ENCODE measurements around the gene SNHG17.
"Not testable (repeated sequence)": the region's sequence is repeated elsewhere in the genome, so short reads cannot be mapped to it uniquely, and the experiment has no call there.

The SNHG17 gene

DNA sequence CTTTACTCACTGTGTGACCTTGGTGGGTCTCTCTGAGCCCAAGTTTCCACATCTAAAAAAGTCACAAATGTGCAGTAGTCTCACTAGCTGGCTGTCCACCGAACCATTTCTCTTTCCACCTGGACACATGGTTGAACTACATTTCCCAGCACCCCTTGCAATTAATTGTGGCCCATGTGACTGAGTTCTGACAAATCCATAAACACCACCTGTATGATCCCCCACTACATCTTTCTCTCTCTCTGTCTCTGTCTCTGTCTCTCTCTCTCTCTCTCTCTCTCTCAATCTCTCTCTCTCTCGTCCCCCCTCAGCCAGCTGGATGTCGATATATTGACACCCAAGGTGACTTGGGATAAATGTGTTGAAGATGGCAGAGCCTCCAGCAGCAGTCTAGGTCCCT is 42.8 kb downstream of the SNHG17 start:
- DNase-seq (ENCODE audit: low spot score in 2 of 2) (no peak), ATAC-seq (ENCODE audit: low read depth) (no peak)
- Mint-ChIP-seq H3K27ac (no peak overlapping the region), H3K4me1 (no peaks in the 10 kb centered on the region), H3K27me3 (no peaks in the 10 kb centered on the region), H3K9me3 (peaks cover 7% of the 10 kb centered on the region), H3K4me3 (no peak overlapping the region), H3K36me3 (no peaks in the 10 kb centered on the region)

- H3K36me3 Mint-ChIP-seq = peaks cover 1% of the 10 kb centered on the region
- H3K4me1 Mint-ChIP-seq = no peaks in the 10 kb centered on the region
- H3K27ac Mint-ChIP-seq = no peak overlapping the region
- no peak overlapping the region for H3K4me3 Mint-ChIP-seq
- H3K9me3 Mint-ChIP-seq = peaks cover 7% of the 10 kb centered on the region
- DNase-seq (ENCODE audit: low spot score in 2 of 2) (no peak), ATAC-seq (ENCODE audit: low read depth) (no peak)
- peaks cover 7% of the 10 kb centered on the region for H3K27me3 Mint-ChIP-seq
Observed at GRCh38 chr20:38387953-38388352, 47.2 kb downstream of the SNHG17 start.

- DNase-seq (ENCODE audit: low spot score in 2 of 2) = no peak
Observed at GRCh38 chr20:38386851-38387250, 48.3 kb downstream of the SNHG17 start.

GRCh38 chr20:38386004-38386403 is 49.1 kb downstream of the SNHG17 start:
- Mint-ChIP-seq H3K27me3 (peaks cover 12% of the 10 kb centered on the region), H3K36me3 (peaks cover 1% of the 10 kb centered on the region), H3K4me1 (no peaks in the 10 kb centered on the region), H3K27ac (no peak overlapping the region), H3K4me3 (no peak overlapping the region), H3K9me3 (peaks cover 7% of the 10 kb centered on the region)
- DNase-seq (ENCODE audit: low spot score in 2 of 2) (no peak), ATAC-seq (ENCODE audit: low read depth) (no peak)

More at GRCh38 chr20:38386851-38387250, 48.3 kb downstream of the SNHG17 start:
- Mint-ChIP-seq H3K36me3 (peaks cover 1% of the 10 kb centered on the region), H3K27ac (no peak overlapping the region), H3K4me1 (no peaks in the 10 kb centered on the region), H3K27me3 (peaks cover 12% of the 10 kb centered on the region), H3K9me3 (peaks cover 7% of the 10 kb centered on the region), H3K4me3 (no peak overlapping the region)
- ATAC-seq (ENCODE audit: low read depth) = no peak

- ATAC-seq (ENCODE audit: low read depth) (no peak), DNase-seq (ENCODE audit: low spot score in 2 of 2) (no peak)
- H3K4me3 Mint-ChIP-seq = no peak overlapping the region
- H3K27me3 Mint-ChIP-seq = peaks cover 12% of the 10 kb centered on the region
- H3K27ac Mint-ChIP-seq = no peak overlapping the region
- peaks cover 1% of the 10 kb centered on the region for H3K36me3 Mint-ChIP-seq
- no peaks in the 10 kb centered on the region for H3K9me3 Mint-ChIP-seq
- no peaks in the 10 kb centered on the region for H3K4me1 Mint-ChIP-seq
Observed at GRCh38 chr20:38383147-38383546, 52.0 kb downstream of the SNHG17 start.

- not testable (repeated sequence) for H3K27ac Mint-ChIP-seq
Observed at GRCh38 chr20:38377838-38378237, 57.3 kb downstream of the SNHG17 start.

DNA sequence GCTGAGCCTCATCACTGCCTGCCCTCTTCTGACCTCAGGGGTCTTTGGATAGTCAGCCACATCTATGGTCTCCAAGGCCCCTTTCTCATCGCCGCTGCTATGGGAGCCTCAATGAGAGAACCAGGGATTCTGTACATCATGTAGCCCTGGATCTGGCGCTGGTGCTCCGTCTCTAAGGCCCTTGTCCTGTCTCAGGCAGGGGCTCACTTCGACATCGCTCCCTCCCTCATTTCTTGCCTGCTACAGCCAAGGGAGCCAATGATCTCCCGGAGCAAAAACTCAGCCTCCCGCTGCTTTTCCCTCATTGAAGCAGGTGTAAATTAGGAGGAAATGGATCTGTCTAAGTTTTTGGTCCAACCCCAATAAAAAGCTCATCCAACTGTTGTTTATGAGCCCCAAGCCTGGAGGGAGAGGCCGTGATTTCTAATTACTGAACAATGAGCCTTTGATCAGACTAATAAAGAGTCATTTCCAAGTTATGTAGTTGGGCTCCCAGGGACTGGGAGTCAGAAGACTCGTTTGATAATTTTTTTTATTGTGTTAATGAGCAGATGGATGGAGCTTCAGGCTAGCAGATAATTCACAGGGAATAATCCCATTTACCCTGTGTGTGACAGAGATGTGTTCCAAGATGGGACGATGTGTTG is 58.0 kb downstream of the SNHG17 start:
- no peak for DNase-seq (ENCODE audit: low spot score in 2 of 2)
- no peaks in the 10 kb centered on the region for H3K36me3 Mint-ChIP-seq
- H3K27me3 Mint-ChIP-seq = peaks cover 2% of the 10 kb centered on the region
- no peaks in the 10 kb centered on the region for H3K4me1 Mint-ChIP-seq
- H3K27ac Mint-ChIP-seq = no peak overlapping the region
- no peaks in the 10 kb centered on the region for H3K9me3 Mint-ChIP-seq
- no peak overlapping the region for H3K4me3 Mint-ChIP-seq
- ATAC-seq (ENCODE audit: low read depth) = no peak

More at GRCh38 chr20:38377838-38378237, 57.3 kb downstream of the SNHG17 start:
- not testable (repeated sequence) for H3K9me3 Mint-ChIP-seq; DNase-seq (ENCODE audit: low spot score in 2 of 2); H3K4me1 Mint-ChIP-seq; H3K4me3 Mint-ChIP-seq; H3K27me3 Mint-ChIP-seq; H3K36me3 Mint-ChIP-seq; ATAC-seq (ENCODE audit: low read depth)

- ATAC-seq (ENCODE audit: low read depth) (no peak), DNase-seq (ENCODE audit: low spot score in 2 of 2) (no peak)
- Mint-ChIP-seq H3K4me3 (no peak overlapping the region), H3K27me3 (peaks cover 2% of the 10 kb centered on the region), H3K9me3 (no peaks in the 10 kb centered on the region), H3K27ac (no peak overlapping the region), H3K36me3 (no peaks in the 10 kb centered on the region), H3K4me1 (peaks cover 8% of the 10 kb centered on the region)
Observed at GRCh38 chr20:38373898-38374297, 61.2 kb downstream of the SNHG17 start.

- H3K27me3 Mint-ChIP-seq = peaks cover 2% of the 10 kb centered on the region
- ATAC-seq (ENCODE audit: low read depth) (no peak), DNase-seq (ENCODE audit: low spot score in 2 of 2) (no peak)
- H3K4me1 Mint-ChIP-seq = peaks cover 8% of the 10 kb centered on the region
- no peaks in the 10 kb centered on the region for H3K9me3 Mint-ChIP-seq
- no peak overlapping the region for H3K4me3 Mint-ChIP-seq
- H3K36me3 Mint-ChIP-seq = no peaks in the 10 kb centered on the region
- H3K27ac Mint-ChIP-seq = no peak overlapping the region
Observed at GRCh38 chr20:38373231-38373867, 61.8 kb downstream of the SNHG17 start.

DNA sequence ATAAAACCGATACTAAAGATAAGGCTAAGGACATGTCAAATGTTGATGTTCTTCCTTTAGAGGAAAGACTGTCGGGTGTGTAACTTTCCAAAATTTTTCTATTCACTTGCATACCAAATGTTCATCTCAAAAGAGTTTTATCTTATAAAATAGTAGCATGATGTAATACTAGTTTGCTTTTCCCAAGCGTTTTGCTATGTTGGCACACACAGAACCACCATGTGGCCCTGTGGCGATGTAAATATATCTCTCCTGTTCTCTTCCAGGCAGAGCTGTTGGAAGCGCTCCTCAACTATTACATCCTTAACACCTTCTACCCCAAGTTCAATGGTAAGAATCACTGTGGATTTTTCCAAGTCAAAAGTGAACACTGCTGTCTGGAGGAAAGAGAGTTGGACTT is 62.3 kb downstream of the SNHG17 start:
- Mint-ChIP-seq H3K9me3 (no peaks in the 10 kb centered on the region), H3K4me1 (peaks cover 8% of the 10 kb centered on the region), H3K27ac (no peak overlapping the region), H3K27me3 (peaks cover 2% of the 10 kb centered on the region), H3K36me3 (no peaks in the 10 kb centered on the region), H3K4me3 (no peak overlapping the region)
- DNase-seq (ENCODE audit: low spot score in 2 of 2) (no peak), ATAC-seq (ENCODE audit: low read depth) (no peak)

All from memory B cell (primary cell).